Measurements from ENCODE around the gene HPRT1.

DNA sequence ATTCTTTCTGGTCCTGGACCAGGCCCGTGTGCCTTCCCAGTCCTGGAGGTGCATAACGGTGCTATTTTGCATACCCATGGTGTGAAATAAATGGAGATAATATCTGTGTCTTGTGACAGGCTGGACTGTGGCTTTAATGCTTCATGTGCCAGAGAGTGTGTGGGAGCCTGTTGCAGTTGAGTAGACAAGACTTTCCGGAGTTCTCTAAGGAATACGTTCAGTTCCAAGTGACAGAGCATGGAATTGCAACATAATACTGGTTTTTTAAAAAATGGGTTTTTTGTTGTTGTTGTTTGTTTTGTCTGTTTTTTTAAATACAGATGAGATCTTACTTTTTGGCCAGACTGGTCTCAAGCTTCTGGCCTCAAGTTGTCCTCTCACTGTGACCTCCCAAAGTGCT is 74.0 kb downstream of the HPRT1 start:
- TF ChIP-seq POLR2A (IDR thresholded peaks at IDR 0.05; ENCODE audit: low read length) (no peak), GATA1 (IDR thresholded peaks at IDR 0.05; ENCODE audit: low read depth, low read length) (no peak)

All from erythroblast (primary cell).